Measurements from ENCODE around the gene FZD10.

GRCh38 chr12:130186651-130187268, 24.5 kb downstream of the FZD10 start:
- TF ChIP-seq, protein P1, sequence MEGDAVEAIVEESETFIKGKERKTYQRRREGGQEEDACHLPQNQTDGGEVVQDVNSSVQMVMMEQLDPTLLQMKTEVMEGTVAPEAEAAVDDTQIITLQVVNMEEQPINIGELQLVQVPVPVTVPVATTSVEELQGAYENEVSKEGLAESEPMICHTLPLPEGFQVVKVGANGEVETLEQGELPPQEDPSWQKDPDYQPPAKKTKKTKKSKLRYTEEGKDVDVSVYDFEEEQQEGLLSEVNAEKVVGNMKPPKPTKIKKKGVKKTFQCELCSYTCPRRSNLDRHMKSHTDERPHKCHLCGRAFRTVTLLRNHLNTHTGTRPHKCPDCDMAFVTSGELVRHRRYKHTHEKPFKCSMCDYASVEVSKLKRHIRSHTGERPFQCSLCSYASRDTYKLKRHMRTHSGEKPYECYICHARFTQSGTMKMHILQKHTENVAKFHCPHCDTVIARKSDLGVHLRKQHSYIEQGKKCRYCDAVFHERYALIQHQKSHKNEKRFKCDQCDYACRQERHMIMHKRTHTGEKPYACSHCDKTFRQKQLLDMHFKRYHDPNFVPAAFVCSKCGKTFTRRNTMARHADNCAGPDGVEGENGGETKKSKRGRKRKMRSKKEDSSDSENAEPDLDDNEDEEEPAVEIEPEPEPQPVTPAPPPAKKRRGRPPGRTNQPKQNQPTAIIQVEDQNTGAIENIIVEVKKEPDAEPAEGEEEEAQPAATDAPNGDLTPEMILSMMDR (conservative IDR thresholded peaks at IDR 0.05; ENCODE audit: low read depth, low read length): no peak
- TF ChIP-seq FOS (IDR thresholded peaks at IDR 0.05; ENCODE audit: low read depth, low read length) (no peak), SMC3 (IDR thresholded peaks at IDR 0.05; ENCODE audit: low read depth, low read length) (no peak), MXI1 (IDR thresholded peaks at IDR 0.05; ENCODE audit: borderline replicate concordance, low read depth, low read length) (no peak), POLR2A (IDR thresholded peaks at IDR 0.05; ENCODE audit: low read depth, low read length) (no peak), BHLHE40 (IDR thresholded peaks at IDR 0.05; ENCODE audit: low read depth, low read length) (no peak), USF2 (IDR thresholded peaks at IDR 0.05; ENCODE audit: low read depth, low read length) (no peak), RAD21 (IDR thresholded peaks at IDR 0.05; ENCODE audit: low read length) (no peak), CHD1 (IDR thresholded peaks at IDR 0.05; ENCODE audit: low read depth, low read length) (no peak), RFX5 (IDR thresholded peaks at IDR 0.05; ENCODE audit: low read depth, low read length) (no peak)

Data from IMR-90 (cell line).